ENCODE data around the gene UBXN2A. TPM values are rescaled to one million over a fixed set of nuclear protein-coding genes. Genes with fewer than 3 reads are reported as not detected.
"Not testable (repeated sequence)": the region's sequence is repeated elsewhere in the genome, so short reads cannot be mapped to it uniquely, and the experiment has no call there.

UBXN2A gene
- total and polyA plus RNA-seq, 10 of the 15 experiments (the other 5 are each of a cell fraction or from before 2014, with no cell fraction given) = 3.7 to 23.5 (median 14.6) TPM

- H3K27me3 ChIP-seq (replicated peaks in 1 of 2; ENCODE audit: control insufficient read depth in 2 of 2, insufficient read depth in 2 of 2, low read length in 1 of 2) = no peaks in the 10 kb centered on the region
- DNase-seq (ENCODE audit: low read depth, low spot score) = no peak
- ChIA-PET RAD21 (ENCODE audit: unreplicated experiment) (interaction anchor here (0.7 kb wide), 1 partner anchor 187 kb away, joined by 5 read pairs; no protein-coding TSS in a partner anchor), CTCF (interaction anchor here (0.6 kb wide), 1 partner anchor 20 kb away, joined by 3 read pairs; the partner anchor contains the start of gene ATAD2B), SMC1A (ENCODE audit: uncharacterized antibody, unreplicated experiment) (no interaction called here), POLR2A (no interaction called here)
- H3K79me2 ChIP-seq (ENCODE audit: control insufficient read depth, insufficient read depth, low read length) = peaks cover 39% of the 10 kb centered on the region
- peaks cover 6% of the 10 kb centered on the region for H3K4me1 ChIP-seq (ENCODE audit: control insufficient read depth, insufficient read depth, low read length)
- no peak overlapping the region for H3K4me3 ChIP-seq
- no peaks in the 10 kb centered on the region for H4K20me1 ChIP-seq (ENCODE audit: control insufficient read depth, insufficient read depth)
- no peak overlapping the region for H2AFZ ChIP-seq (ENCODE audit: control insufficient read depth, low read depth, low read length)
- TF ChIP-seq SUZ12 (IDR thresholded peaks at IDR 0.05; ENCODE audit: unreplicated experiment) (no peak), SREBF1 (IDR thresholded peaks at IDR 0.05; ENCODE audit: low read length) (no peak)
- ATAC-seq = no peak; the same call in 2 of the 3 replicates
- no TSS peak for BruUV-seq (replicated peaks)
- 71% methylated on average over 2 of the region's 2 CpGs for WGBS (ENCODE audit: insufficient coverage, insufficient replicate concordance, low lambda C conversion rate, missing lambda C conversion rate)
- no peak overlapping the region for H3K9ac ChIP-seq (ENCODE audit: control insufficient read depth, insufficient read depth, low read length)
- no peak for FAIRE-seq
- intact Hi-C loops (cut with micrococcal nuclease; ENCODE audit: unreplicated experiment) = no loop called here
- no peaks in the 10 kb centered on the region for H3K9me3 ChIP-seq (replicated peaks; ENCODE audit: control insufficient read depth, insufficient read depth, low read length)
- peaks cover 0 to 3% of the 10 kb centered on the region in 2 experiments; a peak in 1 of 4 replicates for H3K36me3 ChIP-seq (ENCODE audit: control insufficient read depth in 2 of 2, insufficient read depth in 2 of 2, low read length in 1 of 2)
- no peak overlapping the region for H3K4me2 ChIP-seq (ENCODE audit: control insufficient read depth, insufficient read depth)
- H3K27ac ChIP-seq (ENCODE audit: control insufficient read depth, insufficient read depth) = no peak overlapping the region
- in situ Hi-C loops (cut with MboI) = no loop called here
Observed at GRCh38 chr2:23947350-23947749, 7.1 kb downstream of the UBXN2A start.

- H3K36me3 ChIP-seq (ENCODE audit: control insufficient read depth in 2 of 2, insufficient read depth in 2 of 2, low read length in 1 of 2); in situ Hi-C loops (cut with MboI); H3K27ac ChIP-seq (ENCODE audit: control insufficient read depth, insufficient read depth); H4K20me1 ChIP-seq (ENCODE audit: control insufficient read depth, insufficient read depth); H3K27me3 ChIP-seq (replicated peaks in 1 of 2; ENCODE audit: control insufficient read depth in 2 of 2, insufficient read depth in 2 of 2, low read length in 1 of 2); ATAC-seq; H3K9me3 ChIP-seq (replicated peaks; ENCODE audit: control insufficient read depth, insufficient read depth, low read length); BruUV-seq (replicated peaks); DNase-seq (ENCODE audit: low read depth, low spot score); FAIRE-seq; H3K9ac ChIP-seq (ENCODE audit: control insufficient read depth, insufficient read depth, low read length); intact Hi-C loops (cut with micrococcal nuclease; ENCODE audit: unreplicated experiment); H3K4me2 ChIP-seq (ENCODE audit: control insufficient read depth, insufficient read depth); H3K4me3 ChIP-seq; H3K4me1 ChIP-seq (ENCODE audit: control insufficient read depth, insufficient read depth, low read length); RAD21 ChIA-PET (ENCODE audit: unreplicated experiment); H2AFZ ChIP-seq (ENCODE audit: control insufficient read depth, low read depth, low read length): not testable (repeated sequence)
- ChIA-PET CTCF (interaction anchor here (1.3 to 1.4 kb wide), 2 partner anchors 12 to 25 kb away, joined by 4 read pairs; partner anchors contain the start of genes ATAD2B and UBXN2A), SMC1A (ENCODE audit: uncharacterized antibody, unreplicated experiment) (interaction anchor here (0.6 to 1.4 kb wide), 3 partner anchors 25 to 471 kb away, joined by 3 to 6 read pairs (median 4); no protein-coding TSS in a partner anchor), POLR2A (interaction anchor here (0.6 to 0.7 kb wide), 2 partner anchors 8 to 617 kb away, joined by 3 read pairs; no protein-coding TSS in a partner anchor)
- peaks cover 27% of the 10 kb centered on the region for H3K79me2 ChIP-seq (ENCODE audit: control insufficient read depth, insufficient read depth, low read length)
- WGBS (ENCODE audit: insufficient coverage, insufficient replicate concordance, low lambda C conversion rate, missing lambda C conversion rate) = 90% methylated on average over 3 of the region's 3 CpGs
Observed at GRCh38 chr2:23952558-23952957, 12.3 kb downstream of the UBXN2A start.
